GM23338 (cell line): Measurements from ENCODE around the gene CHD2. TPM values are rescaled to one million over a fixed set of nuclear protein-coding genes. Genes with fewer than 3 reads are reported as not detected.

Source experiments
- CREB1 ChIP-seq: fragments of 250-450 bp; sonication (Bioruptor Pico); IDR thresholded peaks from 2 replicates; pipeline ENCODE4 v1.5.0; 2020; ENCODE audit warnings: low read depth, mild to moderate bottlenecking, moderate library complexity
- REST ChIP-seq: IDR thresholded peaks from one replicate; pipeline ENCODE4 v1.6.1; 2018; ENCODE audit warnings: antibody characterized with exemption; ENCODE audit not compliant: unreplicated experiment
- ZNF114 ChIP-seq: fragments of 250-450 bp; sonication (Bioruptor Pico); IDR thresholded peaks from 2 replicates; pipeline ENCODE4 v1.5.0; 2020; ENCODE audit warnings: mild to moderate bottlenecking, moderate library complexity
- ZNF331 ChIP-seq: fragments of 250-450 bp; sonication (Bioruptor Pico); IDR thresholded peaks from 2 replicates; pipeline ENCODE4 v1.5.0; 2020; ENCODE audit warnings: low read depth, mild to moderate bottlenecking, moderate library complexity
- ZNF462 ChIP-seq: fragments of 250-450 bp; sonication (Bioruptor Pico); IDR thresholded peaks from 2 replicates; pipeline ENCODE4 v1.5.0; 2020; ENCODE audit warnings: mild to moderate bottlenecking, moderate library complexity
- polyA plus RNA-seq: library from polyadenylated mRNA; unstranded; fragments of >200 nt; fragmentation: Nextera tagmentation; extraction: Ambion mirVana; gene quantifications from 2 replicates; pipeline ENCODE4 v1.2.1, GENCODE V29; 2016
- total RNA-seq: library from RNA; depleted of rRNA; stranded (reverse); fragments of >200 nt; shearing (Covaris generic); gene quantifications from 2 replicates; pipeline ENCODE4 v1.2.3, GENCODE V29; 2014

Gene CHD2
- total and polyA plus RNA-seq, 2 experiments from 2014 or later = 119 to 130 TPM

GRCh38 chr15:92920595-92921161, 20.6 kb downstream of the CHD2 start (continued):
- TF ChIP-seq ZNF462 (no peak), REST (no peak), ZNF114 (no peak), CREB1 (CRISPR knock-in tag) (no peak), ZNF331 (CRISPR knock-in tag) (no peak)
